GM04503 (cell line): Measurements from ENCODE around the gene HPCAL1.

ENCODE experiments used
- DNase-seq: peaks from one replicate; pipeline ENCODE4 v3.0.0-alpha.2; 2012; ENCODE audit warnings: low read depth

Gene HPCAL1

GRCh38 chr2:10269711-10270610, 32.7 kb upstream of the HPCAL1 start:
- DNase-seq, result no peak

- DNase-seq, result no peak
These were observed 31.2 kb upstream of the HPCAL1 start for GRCh38 chr2:10271509-10271908.

GRCh38 chr2:10271946-10272345, 30.8 kb upstream of the HPCAL1 start:
- DNase-seq, result no peak

- no peak for DNase-seq
These were observed 30.2 kb upstream of the HPCAL1 start for GRCh38 chr2:10272464-10272863.

- no peak for DNase-seq
These were observed 29.2 kb upstream of the HPCAL1 start for GRCh38 chr2:10273215-10274175.

GRCh38 chr2:10274376-10274775, 28.3 kb upstream of the HPCAL1 start:
- no peak for DNase-seq

GRCh38 chr2:10274983-10275802, 27.5 kb upstream of the HPCAL1 start:
- no peak for DNase-seq

- no peak for DNase-seq
These were observed 26.0 kb upstream of the HPCAL1 start for GRCh38 chr2:10276481-10277292.

GRCh38 chr2:10277293-10278028, 25.2 kb upstream of the HPCAL1 start:
- no peak for DNase-seq

- DNase-seq, result peak; percentile 71
These were observed 24.5 kb upstream of the HPCAL1 start for GRCh38 chr2:10278029-10278762.

- no peak for DNase-seq
These were observed 23.8 kb upstream of the HPCAL1 start for GRCh38 chr2:10278763-10279471.

GRCh38 chr2:10279472-10279870, 23.2 kb upstream of the HPCAL1 start:
- DNase-seq, result no peak

GRCh38 chr2:10279946-10280463, 22.7 kb upstream of the HPCAL1 start:
- DNase-seq, result no peak

- DNase-seq, result no peak
These were observed 20.8 kb upstream of the HPCAL1 start for GRCh38 chr2:10281891-10282290.

GRCh38 chr2:10282611-10283105, 20.0 kb upstream of the HPCAL1 start:
- DNase-seq, result no peak

GRCh38 chr2:10283106-10284062, 19.3 kb upstream of the HPCAL1 start:
- DNase-seq, result peak; percentile 71
